AG10803 (cell line): ENCODE results near the gene TRABD2A.
A peak's percentile ranks its signal among the peaks of the same experiment; 100 is the strongest.
"Not testable (repeated sequence)": the region's sequence is repeated elsewhere in the genome, so short reads cannot be mapped to it uniquely, and the experiment has no call there.

ENCODE experiments used
- DNase-seq: peaks from one replicate; pipeline ENCODE4 v3.0.0; 2010; ENCODE audit warnings: low read depth
- H3K4me3 ChIP-seq: 2 replicates; pipeline ENCODE4 v1.5.1; 2011; ENCODE audit warnings: mild to moderate bottlenecking, low read length, control low read depth
- TF ChIP-seq, protein P1 (sequence below): conservative IDR thresholded peaks from 2 replicates; pipeline ENCODE4 v1.5.1; 2011; ENCODE audit warnings: mild to moderate bottlenecking, low read length, control low read depth, inconsistent platforms

TRABD2A gene

GRCh38 chr2:84878459-84878858, 2.4 kb downstream of the TRABD2A start:
- TF ChIP-seq, protein P1, sequence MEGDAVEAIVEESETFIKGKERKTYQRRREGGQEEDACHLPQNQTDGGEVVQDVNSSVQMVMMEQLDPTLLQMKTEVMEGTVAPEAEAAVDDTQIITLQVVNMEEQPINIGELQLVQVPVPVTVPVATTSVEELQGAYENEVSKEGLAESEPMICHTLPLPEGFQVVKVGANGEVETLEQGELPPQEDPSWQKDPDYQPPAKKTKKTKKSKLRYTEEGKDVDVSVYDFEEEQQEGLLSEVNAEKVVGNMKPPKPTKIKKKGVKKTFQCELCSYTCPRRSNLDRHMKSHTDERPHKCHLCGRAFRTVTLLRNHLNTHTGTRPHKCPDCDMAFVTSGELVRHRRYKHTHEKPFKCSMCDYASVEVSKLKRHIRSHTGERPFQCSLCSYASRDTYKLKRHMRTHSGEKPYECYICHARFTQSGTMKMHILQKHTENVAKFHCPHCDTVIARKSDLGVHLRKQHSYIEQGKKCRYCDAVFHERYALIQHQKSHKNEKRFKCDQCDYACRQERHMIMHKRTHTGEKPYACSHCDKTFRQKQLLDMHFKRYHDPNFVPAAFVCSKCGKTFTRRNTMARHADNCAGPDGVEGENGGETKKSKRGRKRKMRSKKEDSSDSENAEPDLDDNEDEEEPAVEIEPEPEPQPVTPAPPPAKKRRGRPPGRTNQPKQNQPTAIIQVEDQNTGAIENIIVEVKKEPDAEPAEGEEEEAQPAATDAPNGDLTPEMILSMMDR, result no peak
- no peak overlapping the region for H3K4me3 ChIP-seq
- no peak for DNase-seq

DNA sequence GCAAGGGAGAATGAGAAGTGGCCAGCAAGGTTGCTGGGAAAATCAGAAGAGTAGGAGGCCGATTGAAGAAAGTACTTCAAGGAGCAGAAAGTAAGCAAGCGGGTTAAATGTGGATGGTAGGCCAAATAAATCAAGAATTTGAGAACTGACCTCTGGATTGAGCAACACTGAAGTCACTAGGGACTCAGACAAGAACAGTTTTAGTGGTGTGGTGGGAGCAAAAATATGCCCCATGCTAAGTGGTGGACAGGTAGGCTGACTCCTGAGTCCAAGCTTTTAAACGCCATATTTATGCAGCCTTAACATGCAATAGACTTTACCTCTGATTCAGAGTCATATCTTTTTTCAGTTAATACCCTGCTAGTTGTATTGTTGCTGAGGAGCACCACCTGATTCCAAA, 4.5 kb downstream of the TRABD2A start:
- DNase-seq, result no peak
- TF ChIP-seq, protein P1, result no peak
- H3K4me3 ChIP-seq, result no peak overlapping the region

DNA sequence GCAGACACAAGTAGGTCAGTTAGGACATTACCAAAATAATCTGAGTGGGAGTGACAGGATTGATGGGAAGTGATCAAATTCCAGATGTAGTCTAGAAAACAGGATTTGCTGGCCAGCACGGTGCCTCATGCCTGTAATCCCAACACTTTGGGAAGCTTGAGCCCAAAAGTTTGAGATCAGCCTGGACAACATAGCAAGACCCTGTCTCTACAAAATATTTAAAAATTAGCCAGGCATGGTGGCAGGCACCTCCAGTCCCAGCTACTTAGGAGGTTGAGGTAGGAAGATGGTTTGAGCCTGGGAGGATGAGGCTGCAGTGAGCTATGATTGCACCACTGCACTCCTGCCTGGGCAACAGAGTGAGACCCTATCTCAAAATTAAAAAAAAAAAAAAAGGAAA, 5.3 kb downstream of the TRABD2A start:
- DNase-seq, result not testable (repeated sequence)

GRCh38 chr2:84875213-84875560, 5.7 kb downstream of the TRABD2A start:
- no peak overlapping the region for H3K4me3 ChIP-seq
- no peak for DNase-seq
- TF ChIP-seq, protein P1, result no peak

More for the DNA sequence above, 5.3 kb downstream of the TRABD2A start:
- not testable (repeated sequence) for H3K4me3 ChIP-seq

DNA sequence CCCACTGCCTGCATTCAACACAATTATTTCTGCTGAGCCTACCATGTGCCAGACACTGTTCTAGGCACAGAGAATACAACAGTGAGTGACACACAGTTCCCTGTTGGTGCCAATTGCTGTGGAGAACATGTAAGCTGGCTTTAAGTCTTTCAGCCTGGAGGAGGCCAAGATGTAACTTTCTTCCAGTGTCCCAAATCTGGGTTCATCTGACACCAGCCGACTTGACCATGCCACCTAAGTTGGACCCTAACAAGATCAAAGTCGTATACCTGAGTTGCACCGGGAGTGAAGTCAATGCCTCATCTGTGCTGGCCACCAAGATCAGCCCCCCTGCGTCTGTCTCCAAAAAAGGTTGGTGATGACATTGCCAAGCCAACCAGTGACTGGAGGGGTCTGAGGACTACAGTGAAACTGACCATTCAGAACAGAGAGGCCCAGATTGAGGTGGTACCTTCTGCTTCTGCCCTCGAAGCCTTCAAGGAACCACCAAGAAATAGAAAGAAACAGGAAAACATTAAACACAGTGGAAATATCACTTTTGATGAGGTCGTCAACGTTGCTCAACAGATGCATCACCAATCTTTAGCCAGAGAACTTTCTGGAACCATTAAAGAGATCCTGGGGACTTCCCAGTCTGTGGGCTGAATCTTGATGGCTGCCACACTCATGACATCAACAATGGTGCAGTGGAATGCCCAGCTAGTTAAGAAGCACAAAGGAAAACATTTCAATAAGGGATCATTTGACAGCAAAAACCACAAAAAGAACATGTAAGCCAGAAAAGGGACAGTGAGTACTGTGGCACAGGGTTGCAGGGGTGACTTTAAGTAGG, 6.3 kb downstream of the TRABD2A start:
- TF ChIP-seq, protein P1, result no peak
- H3K4me3 ChIP-seq, result no peak overlapping the region
- peak; percentile 72 for DNase-seq

GRCh38 chr2:84873350-84873749, 7.5 kb downstream of the TRABD2A start:
- TF ChIP-seq, protein P1, result no peak
- H3K4me3 ChIP-seq, result no peak overlapping the region
- no peak for DNase-seq

- DNase-seq, result not testable (repeated sequence)
Observed at GRCh38 chr2:84872691-84873090, 8.2 kb downstream of the TRABD2A start.

GRCh38 chr2:84870306-84870705, 10.6 kb downstream of the TRABD2A start:
- no peak for DNase-seq
- H3K4me3 ChIP-seq, result no peak overlapping the region
- TF ChIP-seq, protein P1, result no peak

More at GRCh38 chr2:84872691-84873090, 8.2 kb downstream of the TRABD2A start:
- not testable (repeated sequence) for H3K4me3 ChIP-seq

DNA sequence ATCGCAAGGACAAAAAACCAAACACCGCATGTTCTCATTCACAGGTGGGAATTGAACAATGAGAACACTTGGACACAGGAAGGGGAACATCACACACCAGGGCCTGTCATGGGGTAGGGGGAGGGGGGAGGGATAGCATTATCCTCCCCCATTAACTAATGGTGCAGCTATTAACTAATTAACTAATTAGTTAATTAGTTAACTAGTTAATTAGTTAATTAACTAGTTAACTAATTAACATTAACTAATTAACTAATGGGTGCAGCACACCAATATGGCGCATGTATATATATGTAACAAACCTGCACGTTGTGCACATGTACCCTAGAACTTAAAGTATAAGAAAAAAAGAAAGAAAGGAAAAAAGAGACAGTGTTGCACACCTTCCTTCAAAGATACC, 12.6 kb downstream of the TRABD2A start:
- not testable (repeated sequence) for DNase-seq, H3K4me3 ChIP-seq
